Transverse colon (tissue), 4 donors: ENCODE measurements around the gene POMGNT2. TPM values are rescaled to one million over a fixed set of nuclear protein-coding genes. Genes with fewer than 3 reads are reported as not detected.
"Not testable (repeated sequence)": the region's sequence is repeated elsewhere in the genome, so short reads cannot be mapped to it uniquely, and the experiment has no call there.

Experiments
- DNase-seq: peaks from one replicate; pipeline ENCODE4 v3.0.0-alpha.2; 2019
- H3K27ac ChIP-seq, 4 donors: fragments of 200-600 bp; sonication (generic); 2 replicates each; pipeline ENCODE4 v1.5.1; 2016 to 2018; ENCODE audit warnings: inconsistent platforms in 4 of 4
- H3K27me3 ChIP-seq: fragments of 200-600 bp; sonication (generic); 2 replicates; pipeline ENCODE4 v1.5.1; 2017; ENCODE audit warnings: inconsistent platforms
- H3K36me3 ChIP-seq, 4 donors: fragments of 200-600 bp; sonication (generic); 2 replicates each; pipeline ENCODE4 v1.5.1; 2017 to 2019; ENCODE audit warnings: inconsistent platforms in 4 of 4
- H3K4me1 ChIP-seq, 4 donors: fragments of 200-600 bp; sonication (generic); 2 replicates each; pipeline ENCODE4 v1.5.1; 2017 to 2020; ENCODE audit warnings: inconsistent platforms in 4 of 4
- H3K4me3 ChIP-seq, 4 donors: fragments of 200-600 bp; sonication (generic); 1 replicate in 1 of 4; 2 replicates in 3 of 4; pipeline versions ENCODE4 v1.5.1 to v1.6.1; 2017 to 2019; ENCODE audit warnings: inconsistent platforms in 4 of 4
- H3K9me3 ChIP-seq, 2 donors: fragments of 200-600 bp; sonication (generic); 2 replicates each; pipeline ENCODE4 v1.5.1; 2017 to 2019; ENCODE audit warnings: inconsistent platforms in 2 of 2
- CTCF ChIP-seq, 5 experiments: fragments of 200-600 bp in 3 of 5; fragments of 450-650 bp in 2 of 5; sonication (generic) in 3 of 5; IDR thresholded peaks; 1 replicate in 2 of 5; 2 replicates in 3 of 5; pipeline ENCODE4 v1.5.1; 2016 to 2017; ENCODE audit warnings: antibody characterized with exemption in 5 of 5, inconsistent platforms in 3 of 5, mild to moderate bottlenecking in 2 of 5, moderate library complexity in 1 of 5
- EP300 ChIP-seq: sonication (generic); formaldehyde crosslinking; IDR thresholded peaks from one replicate; pipeline ENCODE4 v1.6.1; 2017; ENCODE audit warnings: antibody characterized with exemption, low read depth
- POLR2A ChIP-seq: fragments of 450-650 bp; IDR thresholded peaks from one replicate; pipeline ENCODE4 v1.6.1; 2016; ENCODE audit warnings: antibody characterized with exemption, mild to moderate bottlenecking, moderate library complexity
- POLR2AphosphoS5 ChIP-seq, 3 donors: sonication (generic); formaldehyde crosslinking; IDR thresholded peaks; one replicate each; pipeline ENCODE4 v1.6.1; 2016; ENCODE audit warnings: antibody characterized with exemption in 3 of 3
- WGBS, 2 donors: methylation state at CpG; one replicate each; pipeline ENCODE4 v1.1.5; 2018; ENCODE audit warnings: low coverage in 1 of 2; 5-methylcytosine and 5-hydroxymethylcytosine counted together
- in situ Hi-C, 4 donors: fragments of 200-750 bp; cut with MboI; loops; one replicate each; pipeline versions ENCODE4 v1.15.0 to v1.15.1; 2017; ENCODE audit warnings: low sequenced_read_pairs in 3 of 4, low pct_ligation_motif_present in 1 of 4, low pct_unique_long_range_greater_than_20kb in 1 of 4
- intact Hi-C: fragments of 100-400 bp; cut with DNase I; formaldehyde crosslinking; loops from one replicate; pipeline ENCODE4 v1.15.1; 2023; ENCODE audit warnings: low total_unique reads
- total RNA-seq, 4 donors: library from RNA; depleted of rRNA; stranded (reverse); fragments of >200 nt; gene quantifications; one replicate each; pipeline ENCODE4 v1.1.0, GENCODE V29; 2016

The POMGNT2 gene
- total RNA-seq, 4 donors from 2014 or later = 3.2 to 7.8 (median 5.9) TPM

- H3K36me3 ChIP-seq = no peaks in the 10 kb centered on the region
- H3K27ac ChIP-seq = no peak overlapping the region
- intact Hi-C loops (no loop called here), in situ Hi-C loops (no loop called here)
- no peaks in the 10 kb centered on the region for H3K4me1 ChIP-seq
- H3K9me3 ChIP-seq = no peaks in the 10 kb centered on the region
- no peak for TF ChIP-seq CTCF (IDR thresholded peaks at IDR 0.05)
- TF ChIP-seq EP300 = no peak
- no peak for TF ChIP-seq POLR2A
- TF ChIP-seq POLR2AphosphoS5 (IDR thresholded peaks at IDR 0.05) = no peak
- H3K4me3 ChIP-seq = no peak overlapping the region
- WGBS, 2 donors = 91% methylated on average over 7 of the region's 7 CpGs; no CpG with 5 or more reads in 1 of the 2 donors
- no peak for DNase-seq
- no peaks in the 10 kb centered on the region for H3K27me3 ChIP-seq
These were observed 32.6 kb downstream of the POMGNT2 start for GRCh38 chr3:43073116-43073835.

- no peaks in the 10 kb centered on the region for H3K4me1 ChIP-seq
- H3K4me3 ChIP-seq = no peak overlapping the region
- in situ Hi-C loops (no loop called here), intact Hi-C loops (no loop called here)
- no peaks in the 10 kb centered on the region for H3K9me3 ChIP-seq
- WGBS, 2 donors = 80 to 89% methylated on average over 2 to 4 of the region's 4 CpGs
- no peak for TF ChIP-seq CTCF (IDR thresholded peaks at IDR 0.05)
- TF ChIP-seq POLR2AphosphoS5 (IDR thresholded peaks at IDR 0.05) = no peak
- TF ChIP-seq POLR2A = no peak
- no peak for TF ChIP-seq EP300
- DNase-seq = no peak
- H3K36me3 ChIP-seq = no peaks in the 10 kb centered on the region
- H3K27me3 ChIP-seq = no peaks in the 10 kb centered on the region
- H3K27ac ChIP-seq = no peak overlapping the region
These were observed 33.5 kb downstream of the POMGNT2 start for GRCh38 chr3:43072361-43072760.

- in situ Hi-C loops = no loop called here
- no peak overlapping the region for H3K27ac ChIP-seq
- 66% methylated on average over 7 of the region's 7 CpGs; no CpG with 5 or more reads in 1 of the 2 donors for WGBS, 2 donors
These were observed 34.5 kb downstream of the POMGNT2 start for GRCh38 chr3:43071313-43071893.

GRCh38 chr3:43070670-43071069 is 35.2 kb downstream of the POMGNT2 start:
- DNase-seq, in situ Hi-C loops, H3K4me1 ChIP-seq, H3K27me3 ChIP-seq, H3K27ac ChIP-seq, H3K9me3 ChIP-seq, intact Hi-C loops, H3K4me3 ChIP-seq, H3K36me3 ChIP-seq: not testable (repeated sequence)
- 96 to 98% methylated on average over 4 of the region's 5 CpGs for WGBS, 2 donors

More at GRCh38 chr3:43071313-43071893, 34.5 kb downstream of the POMGNT2 start:
- no peak overlapping the region for H3K4me3 ChIP-seq
- DNase-seq = no peak
- intact Hi-C loops = no loop called here
- no peaks in the 10 kb centered on the region for H3K27me3 ChIP-seq
- no peaks in the 10 kb centered on the region for H3K36me3 ChIP-seq
- H3K4me1 ChIP-seq = no peaks in the 10 kb centered on the region
- H3K9me3 ChIP-seq = no peaks in the 10 kb centered on the region
- TF ChIP-seq CTCF (IDR thresholded peaks at IDR 0.05) (peak in 3 of 5 experiments; percentile 32 to 39 (median 36)), POLR2A (no peak)
